HG02588 (cell line): ENCODE measurements around the gene FUT1.
"Not testable (repeated sequence)": the region's sequence is repeated elsewhere in the genome, so short reads cannot be mapped to it uniquely, and the experiment has no call there.

Experiments used
- ATAC-seq: cut with Tn5 transposase; IDR thresholded peaks from one replicate; pipeline ENCODE4 v1.9.1; 2021; ENCODE audit warnings: mild to moderate bottlenecking, moderate library complexity; ENCODE audit not compliant: unreplicated experiment

Gene FUT1

DNA sequence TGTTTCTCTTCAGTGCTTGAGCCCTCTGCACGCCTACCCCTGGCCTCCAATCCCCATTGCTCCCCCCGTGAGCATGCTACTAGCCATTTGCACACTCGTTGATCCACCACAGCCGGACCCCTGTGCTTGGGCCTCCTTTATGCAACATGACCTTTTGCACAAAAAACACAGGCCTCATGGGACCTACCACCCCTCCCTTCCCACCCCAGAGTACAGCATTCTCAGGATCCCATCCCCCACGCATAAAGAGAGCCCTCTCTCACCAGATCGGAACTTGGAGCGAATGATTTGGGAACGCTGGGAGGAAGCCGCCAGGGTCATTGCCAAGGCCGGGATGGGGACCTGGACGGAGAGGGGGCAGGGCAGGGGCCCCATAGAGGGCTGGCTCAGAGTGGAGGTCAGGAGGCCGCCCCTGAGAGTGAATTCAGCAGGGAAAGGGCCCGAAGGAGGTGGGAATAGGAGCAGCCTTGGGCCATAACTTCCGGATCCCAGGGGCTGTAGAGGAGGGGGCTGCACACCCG is 33.7 kb downstream of the FUT1 start:
- no peak for ATAC-seq

DNA sequence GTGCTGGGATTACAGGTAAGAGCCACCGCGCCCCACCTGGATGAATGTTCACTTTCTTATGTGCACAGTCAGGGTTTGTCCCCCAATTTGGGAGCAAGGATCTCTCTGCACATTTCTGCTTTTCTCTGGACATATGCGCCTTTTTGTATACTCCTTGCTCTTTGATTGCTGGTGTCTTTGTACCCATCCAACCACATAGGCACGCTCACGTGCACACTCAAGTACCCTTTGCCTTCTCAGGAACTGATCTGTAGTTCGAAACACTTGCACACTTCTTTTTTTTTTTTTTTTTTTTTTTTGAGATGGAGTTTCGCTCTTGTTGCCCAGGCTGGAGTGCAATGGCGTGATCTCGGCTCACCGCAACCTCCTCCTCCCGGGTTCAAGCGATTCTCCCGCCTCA is 34.3 kb downstream of the FUT1 start:
- not testable (repeated sequence) for ATAC-seq

DNA sequence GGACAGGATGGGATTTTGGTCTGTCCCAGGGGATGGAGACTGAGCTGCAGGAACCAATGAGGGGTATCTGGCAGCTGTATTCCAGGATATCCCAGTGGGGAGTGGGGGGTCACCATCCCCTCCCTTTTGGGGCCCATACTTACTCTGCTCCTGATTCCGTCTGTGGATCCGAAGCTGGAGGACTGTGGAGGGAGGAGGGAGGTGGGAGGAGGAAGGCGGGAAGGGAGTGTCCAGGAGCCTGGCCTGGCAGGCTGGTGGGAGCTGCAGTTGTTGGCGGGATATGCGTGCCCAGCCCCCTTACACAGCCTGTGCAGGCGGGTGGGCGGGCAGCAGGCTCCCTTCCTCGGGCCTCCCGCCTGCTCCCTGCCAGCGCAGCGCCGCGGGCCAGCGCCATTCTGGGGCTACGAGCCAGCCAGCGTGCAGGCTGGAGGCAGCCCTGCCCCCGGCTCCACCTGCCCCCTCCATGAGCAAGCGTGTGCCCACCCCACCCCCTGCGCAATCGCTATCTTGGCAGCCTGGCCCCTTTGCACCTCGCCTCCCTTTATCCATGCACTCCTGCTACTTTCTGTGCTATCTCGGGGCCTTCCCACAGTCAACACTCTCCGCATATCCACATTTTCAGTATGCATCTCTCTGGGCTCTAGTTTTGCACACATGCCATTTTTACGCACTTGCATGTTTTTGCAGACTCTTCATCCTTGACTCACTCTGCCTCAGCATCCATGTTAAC is 35.7 kb downstream of the FUT1 start:
- ATAC-seq: no peak

DNA sequence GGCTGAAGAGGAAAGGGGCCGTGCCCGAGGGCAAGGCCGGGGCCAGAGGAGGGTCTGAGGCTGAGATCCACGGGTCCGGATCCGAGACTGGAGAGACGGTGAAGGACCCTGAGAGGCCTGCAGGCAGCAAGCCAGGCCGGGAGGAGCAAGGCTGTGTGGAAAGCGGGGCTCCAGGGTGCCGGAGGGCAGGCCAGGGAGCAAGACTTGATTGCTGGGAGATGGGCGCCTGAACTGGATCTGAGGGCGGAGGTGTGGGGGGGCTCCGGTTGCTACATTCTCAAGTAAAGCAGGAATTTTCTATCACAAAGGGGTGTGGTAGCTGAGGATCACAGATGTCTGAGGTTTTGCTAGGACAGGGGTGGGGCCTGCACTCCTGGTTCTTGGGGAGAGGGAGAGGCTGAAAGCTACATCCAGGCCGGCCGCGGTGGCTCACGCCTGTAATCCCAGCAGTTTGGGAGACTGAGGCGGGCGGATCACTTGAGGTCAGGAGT is 36.7 kb downstream of the FUT1 start:
- ATAC-seq: no peak

DNA sequence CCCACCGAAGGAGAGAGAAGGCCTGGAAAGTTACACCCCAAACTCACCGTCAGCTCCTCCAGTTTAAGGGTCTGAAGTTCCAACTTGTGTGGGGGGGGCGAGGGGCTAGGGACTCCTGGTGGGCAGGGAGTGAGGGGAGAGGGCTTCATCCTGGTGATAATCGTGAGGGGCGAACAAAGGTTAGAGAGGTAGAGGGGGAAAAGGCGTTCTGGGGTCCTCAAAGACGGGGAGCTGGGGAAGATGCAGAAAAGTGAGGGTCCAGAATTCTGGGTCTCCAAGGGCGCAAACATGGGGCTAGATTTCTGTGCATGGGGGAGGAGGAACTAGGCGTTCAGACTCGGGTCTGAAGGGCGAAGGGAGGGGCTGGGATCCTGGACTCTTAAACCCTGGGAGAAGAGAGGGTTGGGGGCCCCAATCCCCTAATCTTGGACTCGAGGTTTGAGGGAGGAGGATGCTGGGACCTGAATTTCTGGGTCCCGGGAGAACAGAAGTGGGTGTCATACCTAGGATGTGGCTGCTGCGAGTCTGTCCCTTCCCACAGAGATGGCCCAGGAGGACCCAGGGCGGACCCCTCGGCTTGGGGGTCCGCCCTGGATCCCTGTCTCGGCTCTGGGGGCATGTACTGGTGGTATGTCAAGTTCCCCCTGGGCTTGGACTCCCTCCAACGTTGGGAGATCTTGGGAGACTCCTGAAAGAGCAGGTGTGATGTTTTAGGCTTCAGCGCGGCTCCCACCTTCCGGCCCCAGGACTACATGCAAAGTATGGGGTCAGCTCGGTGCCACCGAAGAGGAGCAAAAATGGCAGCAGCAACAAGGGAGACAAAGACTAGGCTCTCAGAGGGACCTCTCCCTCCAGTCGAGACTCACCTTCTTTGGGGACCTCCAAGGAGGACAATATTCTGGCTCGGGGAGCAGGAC is 37.4 kb downstream of the FUT1 start:
- no peak for ATAC-seq

DNA sequence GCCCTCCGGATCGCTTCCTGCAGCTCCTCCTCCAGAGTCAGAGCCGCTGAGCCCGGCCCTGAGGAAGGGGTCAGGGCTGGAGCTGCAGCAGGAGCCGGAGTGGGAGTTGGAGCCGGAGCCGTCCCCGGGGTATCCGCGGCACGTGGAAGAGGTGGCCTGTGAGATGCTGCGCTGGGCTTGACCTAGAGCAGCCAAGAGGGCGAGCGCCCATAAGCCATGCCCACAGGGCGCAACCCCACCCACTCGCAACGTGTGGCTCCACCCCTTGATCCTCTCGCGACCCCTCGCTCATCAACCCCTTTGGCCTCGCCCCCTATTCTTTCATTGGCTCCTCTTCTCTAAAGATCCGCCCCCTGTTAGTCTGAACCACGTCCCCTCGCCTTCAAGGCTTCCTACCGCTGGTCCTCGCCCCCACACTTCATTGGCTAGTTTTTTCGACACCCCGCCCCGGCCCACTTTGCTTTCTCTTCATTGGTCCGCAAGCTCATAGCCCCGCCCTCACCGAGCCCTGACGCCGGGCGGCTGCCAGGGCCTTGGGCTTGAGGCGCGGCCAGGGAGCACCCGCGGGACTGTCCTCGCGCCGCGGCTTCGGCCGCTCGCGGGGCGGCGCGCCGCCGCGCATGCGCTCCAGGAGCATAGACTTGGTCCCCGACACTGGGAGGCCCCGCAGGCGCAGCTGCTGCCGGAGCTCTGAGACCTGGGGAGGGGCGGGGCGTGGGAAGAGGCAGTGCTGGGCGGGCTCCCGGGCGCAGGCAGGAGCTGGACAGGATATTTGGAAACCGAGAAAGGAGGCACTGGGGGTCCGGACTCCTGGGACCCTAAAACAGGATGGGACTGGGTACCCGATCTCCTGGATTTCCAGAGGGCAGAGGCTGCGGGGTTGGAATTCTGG is 38.3 kb downstream of the FUT1 start:
- peak; percentile 76 for ATAC-seq

DNA sequence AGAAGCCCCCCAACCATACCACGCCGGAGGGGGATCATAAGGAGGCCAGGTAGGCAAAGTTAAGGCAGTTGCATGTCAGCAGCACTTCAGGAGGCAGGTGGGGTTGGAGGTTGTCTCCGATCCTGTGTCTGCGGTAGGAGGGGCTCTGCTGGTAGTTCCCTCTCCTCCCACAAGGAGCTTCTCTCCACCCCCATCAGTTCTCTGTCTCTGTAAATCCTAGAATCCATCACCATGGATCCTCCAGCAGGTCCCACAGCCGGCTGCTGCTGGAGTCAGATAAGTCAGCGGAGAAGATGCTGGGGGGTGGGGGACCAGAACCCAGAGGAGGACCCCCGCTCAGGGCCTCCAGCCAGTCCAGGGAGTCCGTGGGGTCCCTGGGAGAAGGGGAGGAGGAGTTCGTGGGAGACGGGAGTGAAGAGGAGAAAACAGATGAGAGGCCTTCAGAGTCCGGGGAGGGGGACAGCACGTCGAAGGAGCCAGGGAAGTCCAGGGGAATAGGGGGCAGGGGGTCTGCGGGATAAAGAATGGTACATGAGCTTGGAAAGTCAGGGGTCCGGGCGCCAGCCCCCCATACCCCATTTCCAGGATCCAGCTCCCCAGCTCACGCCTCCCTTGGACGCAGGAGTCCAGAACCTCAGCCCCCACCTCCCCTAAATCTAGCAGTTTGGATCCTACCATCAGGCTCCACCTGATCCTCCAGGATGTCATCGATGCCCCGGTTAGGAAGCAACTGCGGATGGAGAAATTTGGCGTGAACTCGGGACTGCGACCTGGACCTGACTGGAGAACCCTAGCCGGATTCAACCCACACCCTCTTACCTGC is 39.2 kb downstream of the FUT1 start:
- ATAC-seq: no peak

DNA sequence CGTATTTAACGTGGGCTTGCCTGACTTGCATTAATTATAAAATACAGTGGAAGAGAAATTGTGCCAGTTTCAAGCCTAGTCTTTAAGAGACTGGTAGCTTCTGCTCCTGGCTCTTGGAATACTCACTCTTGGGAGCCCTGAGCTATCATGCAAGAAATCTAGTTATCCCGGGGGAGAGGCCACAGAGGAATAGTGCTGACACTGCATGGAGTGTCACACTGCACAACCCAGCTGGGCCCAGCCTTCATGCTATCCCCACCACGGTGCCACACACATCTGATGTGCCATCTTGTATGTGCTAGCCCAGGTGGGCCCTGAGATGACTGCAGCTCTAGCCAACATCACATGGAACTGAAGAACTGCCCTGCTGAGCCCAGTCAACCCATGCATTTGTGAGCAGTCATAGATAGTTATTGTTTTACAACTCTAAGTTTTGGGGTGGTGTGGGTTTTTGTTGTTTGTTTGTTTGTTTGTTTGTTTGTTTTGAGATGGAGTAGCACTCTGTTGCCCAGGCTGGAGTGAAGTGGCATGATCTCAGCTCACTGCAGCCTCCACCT is 41.3 kb downstream of the FUT1 start:
- ATAC-seq: no peak

DNA sequence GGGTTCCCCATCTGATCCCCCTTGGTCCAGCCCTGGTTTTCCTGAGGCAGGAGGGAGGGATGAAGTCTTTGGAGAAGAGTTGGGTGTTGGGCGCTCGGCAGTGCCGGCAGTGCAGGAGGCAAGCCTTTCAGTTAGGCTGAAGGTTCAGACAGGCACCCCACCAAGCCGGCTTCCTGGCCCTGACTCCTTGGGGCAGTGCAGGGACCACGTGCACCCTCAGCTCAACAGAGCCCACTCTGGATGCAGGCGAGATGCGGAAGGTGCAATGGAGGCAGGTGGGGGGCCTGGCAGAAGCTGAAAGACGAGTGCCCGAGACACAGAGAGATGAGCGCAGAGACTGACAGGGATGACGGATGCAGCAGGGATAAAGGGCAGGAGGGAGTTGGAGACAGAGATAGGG is 44.0 kb downstream of the FUT1 start:
- no peak for ATAC-seq

DNA sequence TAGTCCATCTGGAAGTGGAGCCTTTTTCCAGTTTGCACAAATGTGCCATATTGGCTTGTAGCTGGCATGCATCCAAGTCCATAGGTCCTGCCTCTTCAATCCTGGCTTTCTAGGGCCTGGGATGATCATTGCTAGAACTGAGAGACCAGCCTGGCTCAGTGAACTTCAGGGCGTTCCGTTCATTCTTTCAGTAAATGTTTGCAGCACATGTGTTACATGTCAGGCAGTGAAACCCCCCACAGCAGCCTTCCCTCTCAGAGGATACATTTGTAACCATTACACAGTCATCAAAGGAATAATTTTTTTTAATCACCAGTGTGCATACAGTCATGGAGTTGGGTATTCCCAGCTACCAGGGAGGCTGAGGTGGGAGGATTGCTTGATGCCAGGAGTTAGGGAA is 47.0 kb downstream of the FUT1 start:
- no peak for ATAC-seq

DNA sequence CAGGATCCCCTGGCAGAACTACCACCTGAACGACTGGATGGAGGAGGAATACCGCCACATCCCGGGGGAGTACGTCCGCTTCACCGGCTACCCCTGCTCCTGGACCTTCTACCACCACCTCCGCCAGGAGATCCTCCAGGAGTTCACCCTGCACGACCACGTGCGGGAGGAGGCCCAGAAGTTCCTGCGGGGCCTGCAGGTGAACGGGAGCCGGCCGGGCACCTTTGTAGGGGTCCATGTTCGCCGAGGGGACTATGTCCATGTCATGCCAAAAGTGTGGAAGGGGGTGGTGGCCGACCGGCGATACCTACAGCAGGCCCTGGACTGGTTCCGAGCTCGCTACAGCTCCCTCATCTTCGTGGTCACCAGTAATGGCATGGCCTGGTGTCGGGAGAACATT is 49.1 kb downstream of the FUT1 start:
- ATAC-seq: no peak

DNA sequence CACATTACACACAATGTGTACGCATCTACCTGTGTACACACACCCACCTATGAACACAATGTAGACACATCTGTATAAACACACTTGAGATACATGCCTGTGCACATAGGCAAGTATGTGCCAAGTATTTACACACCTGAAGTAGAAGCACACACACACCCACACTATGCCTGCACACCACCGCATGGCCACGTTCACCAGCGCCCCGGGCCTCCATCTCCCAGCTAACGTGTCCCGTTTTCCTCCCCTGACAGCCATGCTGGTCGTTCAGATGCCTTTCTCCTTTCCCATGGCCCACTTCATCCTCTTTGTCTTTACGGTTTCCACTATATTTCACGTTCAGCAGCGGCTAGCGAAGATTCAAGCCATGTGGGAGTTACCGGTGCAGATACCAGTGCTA is 49.7 kb downstream of the FUT1 start:
- no peak for ATAC-seq

DNA sequence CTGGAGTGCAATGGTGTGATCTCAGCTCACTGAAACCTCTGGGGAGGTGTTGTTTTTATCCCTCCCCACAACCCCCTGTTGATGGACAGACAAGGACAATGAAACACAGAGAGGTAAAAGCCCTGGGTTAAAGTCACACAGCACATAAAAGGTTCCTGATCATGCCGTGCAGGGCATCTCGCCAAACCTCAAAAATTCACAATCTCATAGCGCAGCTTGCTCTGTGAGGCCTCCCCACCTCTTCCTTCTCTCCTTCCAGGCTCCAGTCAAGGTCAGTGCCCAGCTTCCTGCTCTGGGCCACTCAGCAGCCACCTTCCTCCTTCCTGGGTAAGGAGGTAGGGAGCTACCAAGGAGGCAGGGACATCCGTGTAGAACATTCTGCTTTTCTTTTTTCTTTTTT is 54.4 kb downstream of the FUT1 start:
- ATAC-seq: no peak
